PC-3 (cell line): ENCODE data around the gene ERVMER34-1. TPM values are rescaled to one million over a fixed set of nuclear protein-coding genes. Genes with fewer than 3 reads are reported as not detected.
A peak's percentile ranks its signal among the peaks of the same experiment; 100 is the strongest.

Experiments
- ATAC-seq: fragments of 200-7000 bp; cut with Tn5 transposase; 2 replicates; pipeline ENCODE4 v1.9.1; 2020; ENCODE audit warnings: mild to moderate bottlenecking, moderate library complexity
- Bru-seq: library from RNA; stranded (reverse); fragments of 400-500 nt; gene quantifications from one replicate; lab custom pipeline; 2021; lab: Mats Ljungman, UMichigan
- BruChase-seq, 2 experiments: library from RNA; stranded (reverse); fragments of 400-500 nt; gene quantifications; one replicate each; lab custom pipeline; 2021; lab: Mats Ljungman, UMichigan
- BruUV-seq: library from RNA; stranded (reverse); fragments of 400-500 nt; replicated peaks from 2 replicates; lab custom pipeline; 2021; lab: Mats Ljungman, UMichigan
- CTCF ChIA-PET: fragments of 300-600 bp; sonication (Branson Sonifier 250); formaldehyde crosslinking; loops from one replicate; lab custom pipeline; 2022; ENCODE audit warnings: antibody characterized with exemption; lab: Charles Lee
- POLR2A ChIA-PET: fragments of 300-600 bp; sonication (Branson Sonifier 250); formaldehyde crosslinking; loops from one replicate; lab custom pipeline; 2022; ENCODE audit warnings: antibody characterized with exemption; ENCODE audit not compliant: unreplicated experiment; lab: Charles Lee
- DNase-seq: peaks from one replicate; pipeline ENCODE4 v3.0.0-alpha.2; 2015
- H2AFZ ChIP-seq: fragments of 300-600 bp; sonication (generic); 2 replicates; pipeline ENCODE4 v1.6.0; 2016; ENCODE audit warnings: antibody characterized with exemption, low read length
- H3F3A ChIP-seq: fragments of 300-600 bp; sonication (generic); one replicate; pipeline ENCODE4 v1.6.0; 2017; ENCODE audit warnings: antibody characterized with exemption, low read length, control low read depth, mild to moderate bottlenecking; ENCODE audit not compliant: unreplicated experiment
- H3K27ac ChIP-seq: fragments of 300-600 bp; sonication (generic); 2 replicates; pipeline ENCODE4 v1.5.1; 2016; ENCODE audit warnings: mild to moderate bottlenecking, low read length
- H3K27me3 ChIP-seq: fragments of 300-600 bp; sonication (generic); 2 replicates; pipeline ENCODE4 v1.6.1; 2016; ENCODE audit warnings: low read length, mixed read lengths
- H3K36me3 ChIP-seq: fragments of 300-600 bp; sonication (generic); 2 replicates; pipeline ENCODE4 v1.6.1; 2016; ENCODE audit warnings: low read depth, mixed run types, low read length, mixed read lengths
- H3K4me1 ChIP-seq: fragments of 300-600 bp; sonication (generic); 2 replicates; pipeline ENCODE4 v1.5.1; 2016; ENCODE audit warnings: low read length; ENCODE audit not compliant: insufficient read depth
- H3K4me2 ChIP-seq: fragments of 300-600 bp; sonication (generic); 2 replicates; pipeline ENCODE4 v1.6.0; 2016; ENCODE audit warnings: low read length
- H3K4me3 ChIP-seq: fragments of 300-600 bp; sonication (generic); 2 replicates; pipeline ENCODE4 v1.5.1; 2016; ENCODE audit warnings: mild to moderate bottlenecking, low read length, mixed read lengths
- H3K79me2 ChIP-seq: fragments of 300-600 bp; sonication (generic); 2 replicates; pipeline ENCODE4 v1.6.1; 2017; ENCODE audit warnings: low read length, mixed read lengths
- H3K9ac ChIP-seq: fragments of 300-600 bp; sonication (generic); 2 replicates; pipeline ENCODE4 v1.6.0; 2016; ENCODE audit warnings: mild to moderate bottlenecking, low read length
- H3K9me2 ChIP-seq: fragments of 300-600 bp; sonication (generic); replicated peaks from 2 replicates; pipeline ENCODE4 v1.6.1; 2016; ENCODE audit warnings: mixed run types, low read length, mixed read lengths
- H3K9me3 ChIP-seq: fragments of 300-600 bp; sonication (generic); 2 replicates; pipeline ENCODE4 v1.6.1; 2016; ENCODE audit warnings: low read length, mixed read lengths
- H4K20me1 ChIP-seq: fragments of 300-600 bp; sonication (generic); 2 replicates; pipeline ENCODE4 v1.6.1; 2016; ENCODE audit warnings: low read length, mixed read lengths
- EZH2 ChIP-seq: fragments of 300-600 bp; sonication (generic); IDR thresholded peaks from one replicate; pipeline ENCODE4 v1.6.1; 2017; ENCODE audit warnings: antibody characterized with exemption, mild to moderate bottlenecking, low read length; ENCODE audit not compliant: unreplicated experiment
- EZH2phosphoT487 ChIP-seq: fragments of 300-600 bp; sonication (generic); IDR thresholded peaks from 2 replicates; pipeline ENCODE4 v1.6.1; 2018; ENCODE audit warnings: mild to moderate bottlenecking, antibody characterized with exemption, low read length, borderline replicate concordance
- intact Hi-C: fragments of 100-400 bp; cut with micrococcal nuclease; formaldehyde crosslinking; loops from 2 replicates; pipeline ENCODE4 v1.9.0; 2023
- long read RNA-seq: library from polyadenylated mRNA; unstranded; transcript quantifications from one replicate; pipeline ENCODE4 v2.0.0, GENCODE V29; 2021; ENCODE audit not compliant: unreplicated experiment
- total RNA-seq: library from RNA; depleted of rRNA; stranded (reverse); fragments of >200 nt; gene quantifications from 2 replicates; pipeline ENCODE4 v1.2.3, GENCODE V29; 2014; rRNA removed
- TF ChIP-seq, protein P1 (sequence below): fragments of 300-600 bp; sonication (generic); conservative IDR thresholded peaks from 2 replicates; pipeline ENCODE4 v1.5.1; 2017; ENCODE audit warnings: antibody characterized with exemption, low read depth, mild to moderate bottlenecking, low read length

The ERVMER34-1 gene
- 1.1 and 1.7 TPM in 2 replicates for total RNA-seq
- Bru-seq, nascent RNA = percentile 24 among the genes with signal in this experiment
- percentile 35 among the genes with signal in this experiment for BruChase-seq, experiment 1, labeled RNA remaining after a 6-hour chase
- BruChase-seq, experiment 2, labeled RNA remaining after a 2-hour chase = percentile 17 among the genes with signal in this experiment
- long read RNA-seq, partial matches to known transcripts = 0 of 1 reads
- long read RNA-seq, other reads (novel, unspliced or antisense) = 1 of 1 reads

- Histone ChIP-seq H4K20me1 (no peaks in the 10 kb centered on the region), H3K4me2 (peak within 1 kb of the TSS; percentile 95), H3K79me2 (no peaks in the 10 kb centered on the region), H3K9ac (peak within 1 kb of the TSS; percentile 18; the same call in 1 of the 2 replicates), H3K27ac (no peak within 1 kb of the TSS), H3K27me3 (peaks cover 10% of the 10 kb centered on the region), H2AFZ (peak within 1 kb of the TSS; percentile 93), H3K4me3 (peak within 1 kb of the TSS; percentile 72), H3F3A (no peaks in the 10 kb centered on the region), H3K4me1 (peaks cover 7% of the 10 kb centered on the region; the same call in 1 of the 2 replicates), H3K9me2 (no peaks in the 10 kb centered on the region), H3K36me3 (no peaks in the 10 kb centered on the region), H3K9me3 (no peaks in the 10 kb centered on the region)
- CTCF ChIA-PET = no interaction called here
- DNase-seq = peak; percentile 14
- BruUV-seq = no TSS peak
- POLR2A ChIA-PET = interaction anchor here (0.7 kb wide), 1 partner anchor 160 kb away, joined by 13 read pairs; no protein-coding TSS in a partner anchor
- peak; percentile 75 for ATAC-seq
- TF ChIP-seq EZH2 (no peak), EZH2phosphoT487 (no peak)
- TF ChIP-seq, protein P1, sequence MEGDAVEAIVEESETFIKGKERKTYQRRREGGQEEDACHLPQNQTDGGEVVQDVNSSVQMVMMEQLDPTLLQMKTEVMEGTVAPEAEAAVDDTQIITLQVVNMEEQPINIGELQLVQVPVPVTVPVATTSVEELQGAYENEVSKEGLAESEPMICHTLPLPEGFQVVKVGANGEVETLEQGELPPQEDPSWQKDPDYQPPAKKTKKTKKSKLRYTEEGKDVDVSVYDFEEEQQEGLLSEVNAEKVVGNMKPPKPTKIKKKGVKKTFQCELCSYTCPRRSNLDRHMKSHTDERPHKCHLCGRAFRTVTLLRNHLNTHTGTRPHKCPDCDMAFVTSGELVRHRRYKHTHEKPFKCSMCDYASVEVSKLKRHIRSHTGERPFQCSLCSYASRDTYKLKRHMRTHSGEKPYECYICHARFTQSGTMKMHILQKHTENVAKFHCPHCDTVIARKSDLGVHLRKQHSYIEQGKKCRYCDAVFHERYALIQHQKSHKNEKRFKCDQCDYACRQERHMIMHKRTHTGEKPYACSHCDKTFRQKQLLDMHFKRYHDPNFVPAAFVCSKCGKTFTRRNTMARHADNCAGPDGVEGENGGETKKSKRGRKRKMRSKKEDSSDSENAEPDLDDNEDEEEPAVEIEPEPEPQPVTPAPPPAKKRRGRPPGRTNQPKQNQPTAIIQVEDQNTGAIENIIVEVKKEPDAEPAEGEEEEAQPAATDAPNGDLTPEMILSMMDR = no peak
- intact Hi-C loops = no loop called here
These were observed at the start of gene ERVMER34-1 for GRCh38 chr4:52750819-52751486. Gene ERVMER34-1 (minus strand): TSS chr4:52751425. CDS start chr4:52745520, 5,905 bp downstream.

DNA sequence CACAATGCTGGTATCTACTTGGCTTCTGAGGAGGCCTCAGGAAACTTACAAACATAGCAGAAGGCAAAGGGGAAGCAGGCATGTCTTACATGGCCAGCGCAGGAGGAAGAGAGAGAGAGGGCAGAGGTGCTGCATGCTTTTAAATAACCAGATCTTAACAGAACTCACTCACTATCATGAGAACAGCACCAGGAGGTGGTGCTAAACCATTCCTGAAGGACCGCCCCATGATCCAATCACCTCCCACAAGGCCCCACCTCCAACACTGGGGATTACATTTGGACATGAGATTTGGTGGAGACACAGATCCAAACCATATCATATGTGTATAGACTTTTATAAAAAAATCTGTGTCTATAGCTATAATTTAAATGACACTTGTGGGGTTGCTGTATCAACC is 48.6 kb upstream of the ERVMER34-1 start:
- intact Hi-C loops = no loop called here
- no peaks in the 10 kb centered on the region for H3K9me3 ChIP-seq
- H3K4me3 ChIP-seq = no peak overlapping the region
- H3K27ac ChIP-seq = no peak overlapping the region
- H3K9ac ChIP-seq = no peak overlapping the region
- TF ChIP-seq, protein P1 = no peak; the same call in 1 of the 2 replicates
- TF ChIP-seq EZH2phosphoT487 = no peak
- TF ChIP-seq EZH2 = no peak
- no peaks in the 10 kb centered on the region for H3F3A ChIP-seq
- H3K4me2 ChIP-seq = no peak overlapping the region
- peaks cover 15% of the 10 kb centered on the region; the same call in 1 of the 2 replicates for H3K27me3 ChIP-seq
- no peaks in the 10 kb centered on the region for H3K4me1 ChIP-seq
- ChIA-PET CTCF (no interaction called here), POLR2A (no interaction called here)
- ATAC-seq = no peak
- no peaks in the 10 kb centered on the region for H3K79me2 ChIP-seq
- DNase-seq = no peak
- no peaks in the 10 kb centered on the region for H3K9me2 ChIP-seq
- H4K20me1 ChIP-seq = no peaks in the 10 kb centered on the region
- H2AFZ ChIP-seq = no peak overlapping the region
- H3K36me3 ChIP-seq = no peaks in the 10 kb centered on the region
- BruUV-seq = no TSS peak

DNA sequence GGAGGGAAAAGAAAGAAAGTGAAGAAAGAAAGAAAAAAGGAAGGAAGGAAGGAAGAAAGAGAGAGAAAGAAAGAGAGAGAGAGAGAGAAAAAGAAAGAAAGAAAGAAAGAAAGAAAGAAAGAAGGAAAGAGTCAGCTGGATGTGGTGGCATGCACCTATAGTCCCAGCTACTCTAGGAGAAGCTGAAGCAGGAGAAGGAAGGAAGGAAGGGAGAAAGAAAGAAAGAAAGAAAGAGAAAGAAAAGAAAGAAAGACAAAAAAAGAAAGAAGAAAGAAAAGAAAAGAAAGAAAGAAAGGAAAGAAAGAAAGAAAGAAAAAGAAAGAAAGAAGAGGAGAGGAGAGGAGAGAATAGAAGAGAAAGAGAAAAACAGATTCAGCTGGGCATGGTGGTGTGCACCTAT is 44.3 kb upstream of the ERVMER34-1 start:
- H3K9ac ChIP-seq = no peak overlapping the region
- H3F3A ChIP-seq = no peaks in the 10 kb centered on the region
- POLR2A ChIA-PET = no interaction called here
- ATAC-seq (no peak), DNase-seq (no peak)
- H3K27me3 ChIP-seq = no peaks in the 10 kb centered on the region
- H3K4me2 ChIP-seq = no peak overlapping the region
- H3K9me2 ChIP-seq = no peaks in the 10 kb centered on the region
- CTCF ChIA-PET = no interaction called here
- no peak overlapping the region for H3K4me3 ChIP-seq
- no peak overlapping the region for H3K27ac ChIP-seq
- intact Hi-C loops = no loop called here
- no peaks in the 10 kb centered on the region for H3K79me2 ChIP-seq
- no peaks in the 10 kb centered on the region for H3K36me3 ChIP-seq
- H3K9me3 ChIP-seq = no peaks in the 10 kb centered on the region
- no peak overlapping the region for H2AFZ ChIP-seq
- no peaks in the 10 kb centered on the region for H4K20me1 ChIP-seq
- TF ChIP-seq, protein P1 = no peak
- BruUV-seq = no TSS peak
- no peaks in the 10 kb centered on the region for H3K4me1 ChIP-seq
